Stomach (tissue), 4 donors: ENCODE measurements around the gene SNX19.

Experiments used
- CTCF ChIP-seq, 7 experiments: fragments of 450-650 bp in 4 of 7; fragments of 200-600 bp in 3 of 7; sonication (generic) in 3 of 7; IDR thresholded peaks; one replicate each; pipeline ENCODE4 v1.5.1; 2016 to 2019; ENCODE audit warnings: antibody characterized with exemption in 7 of 7, control low read depth in 2 of 7, mild to moderate bottlenecking in 1 of 7
- EP300 ChIP-seq: sonication (generic); formaldehyde crosslinking; IDR thresholded peaks from one replicate; pipeline ENCODE4 v1.6.1; 2017; ENCODE audit warnings: antibody characterized with exemption
- POLR2A ChIP-seq, 4 donors: fragments of 450-650 bp; IDR thresholded peaks; one replicate each; pipeline ENCODE4 v1.6.1; 2016; ENCODE audit warnings: antibody characterized with exemption in 4 of 4, control low read depth in 2 of 4, mild to moderate bottlenecking in 1 of 4, moderate library complexity in 1 of 4
- POLR2AphosphoS5 ChIP-seq, 3 donors: sonication (generic); formaldehyde crosslinking; IDR thresholded peaks; one replicate each; pipeline ENCODE4 v1.6.1; 2016; ENCODE audit warnings: antibody characterized with exemption in 3 of 3

- TF ChIP-seq CTCF (IDR thresholded peaks at IDR 0.05) = no peak
- TF ChIP-seq POLR2A (IDR thresholded peaks at IDR 0.05) = no peak
- no peak for TF ChIP-seq EP300
- TF ChIP-seq POLR2AphosphoS5 (IDR thresholded peaks at IDR 0.05) = no peak
Measured at GRCh38 chr11:130848361-130849214, 67.7 kb downstream of the SNX19 start.
